DMS79 (cell line): Measurements from ENCODE around the gene PRSS35.
"Not testable (repeated sequence)": the region's sequence is repeated elsewhere in the genome, so short reads cannot be mapped to it uniquely, and the experiment has no call there.

ENCODE experiments used
- DNase-seq: peaks from one replicate; lab custom pipeline; 2025; lab: John Stamatoyannopoulos, UW

Gene PRSS35, protein sequence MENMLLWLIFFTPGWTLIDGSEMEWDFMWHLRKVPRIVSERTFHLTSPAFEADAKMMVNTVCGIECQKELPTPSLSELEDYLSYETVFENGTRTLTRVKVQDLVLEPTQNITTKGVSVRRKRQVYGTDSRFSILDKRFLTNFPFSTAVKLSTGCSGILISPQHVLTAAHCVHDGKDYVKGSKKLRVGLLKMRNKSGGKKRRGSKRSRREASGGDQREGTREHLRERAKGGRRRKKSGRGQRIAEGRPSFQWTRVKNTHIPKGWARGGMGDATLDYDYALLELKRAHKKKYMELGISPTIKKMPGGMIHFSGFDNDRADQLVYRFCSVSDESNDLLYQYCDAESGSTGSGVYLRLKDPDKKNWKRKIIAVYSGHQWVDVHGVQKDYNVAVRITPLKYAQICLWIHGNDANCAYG

DNA sequence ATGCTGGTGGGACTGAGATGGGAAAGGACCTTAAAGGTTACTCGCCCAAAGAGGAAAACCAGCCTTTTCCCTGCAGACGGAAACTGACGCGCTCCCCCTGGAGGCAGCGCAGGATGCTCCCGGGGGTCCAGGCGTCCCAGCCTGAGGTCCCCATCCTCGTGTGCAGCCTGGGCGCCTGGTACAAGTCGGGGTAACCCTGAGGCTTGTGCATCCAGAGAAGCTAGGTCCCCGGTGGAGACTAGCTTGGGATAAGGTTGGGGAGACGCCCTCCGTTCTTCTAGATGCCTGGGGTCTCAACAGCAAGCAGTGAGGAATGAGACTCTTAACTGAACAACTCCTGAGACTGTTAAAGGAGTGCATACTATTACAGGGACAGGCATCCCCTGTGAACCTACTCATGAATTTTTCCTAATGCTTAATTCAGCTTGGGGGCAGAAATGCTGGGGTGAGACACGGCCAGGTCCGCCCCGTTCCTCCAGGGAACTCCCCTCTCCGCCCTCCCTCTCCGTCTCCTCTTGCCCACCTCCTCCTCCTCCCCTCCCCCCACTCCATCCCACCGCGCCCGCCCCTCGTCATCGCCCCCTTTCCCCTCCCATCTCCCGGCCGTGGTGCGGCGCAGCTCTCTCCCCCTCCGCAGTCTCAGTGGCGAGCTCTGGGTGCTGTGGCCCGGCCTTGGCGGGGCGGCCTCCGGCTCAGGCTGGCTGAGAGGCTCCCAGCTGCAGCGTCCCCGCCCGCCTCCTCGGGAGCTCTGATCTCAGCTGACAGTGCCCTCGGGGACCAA lies at the start of gene PRSS35:
Gene PRSS35 (plus strand): TSS at position 634 of the 781 bp plus-strand sequence. CDS start 10,908 bp downstream, outside the sequence.
- no peak for DNase-seq

DNA sequence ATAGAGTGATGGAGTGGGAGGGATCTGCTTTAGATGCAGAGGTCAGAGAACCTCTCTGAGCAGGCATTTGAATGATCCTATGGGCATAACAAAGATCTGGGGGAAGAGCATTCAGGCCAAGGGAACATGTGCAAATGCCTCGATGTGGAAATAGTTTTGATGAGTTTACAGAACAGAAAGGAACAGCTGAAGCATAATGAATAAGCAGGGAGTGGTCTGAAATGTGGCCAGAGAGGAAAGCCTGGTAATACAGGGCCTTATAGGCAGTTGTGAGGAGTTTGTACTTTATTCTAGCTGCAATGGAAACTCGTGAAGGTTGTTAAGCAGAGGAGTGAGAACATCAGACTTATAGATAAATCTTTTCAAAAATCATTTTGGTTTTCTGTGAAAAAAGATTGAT lies 48.4 kb upstream of the PRSS35 start:
- DNase-seq = no peak

DNA sequence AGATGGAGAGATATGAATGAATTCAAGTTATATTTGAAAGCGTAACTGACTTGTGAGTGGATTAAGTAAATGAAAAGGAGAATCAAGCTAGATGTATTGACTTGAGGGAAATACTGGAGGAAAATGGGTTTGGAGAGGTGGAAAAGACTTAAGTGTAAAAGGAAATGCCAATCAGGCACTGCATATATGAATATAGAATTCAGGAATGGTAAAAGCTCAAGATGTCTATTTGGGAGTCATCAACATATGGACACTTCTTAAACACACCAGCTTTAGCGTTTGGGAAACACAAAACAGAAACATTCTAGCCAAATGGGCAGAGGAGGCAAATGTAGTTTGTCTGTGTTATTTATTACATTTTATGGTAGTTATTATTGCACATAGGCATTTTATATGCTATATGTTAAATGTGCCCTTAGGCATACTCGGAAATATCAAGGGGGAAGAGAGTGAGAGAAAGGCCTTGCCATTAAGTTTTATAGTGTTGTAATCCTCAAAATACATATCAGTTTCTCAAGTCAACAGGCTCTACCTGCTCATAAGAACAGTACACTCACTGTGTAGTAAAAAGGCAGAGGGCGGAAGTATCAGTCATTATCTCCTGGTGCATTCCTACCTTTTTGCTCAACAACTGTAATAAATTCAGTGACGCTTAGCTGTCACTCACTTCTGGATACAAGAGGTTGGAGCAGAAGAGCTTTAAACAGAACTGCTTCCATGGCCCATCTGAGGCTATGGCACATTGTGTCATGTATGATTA lies 47.8 kb upstream of the PRSS35 start:
- no peak for DNase-seq

DNA sequence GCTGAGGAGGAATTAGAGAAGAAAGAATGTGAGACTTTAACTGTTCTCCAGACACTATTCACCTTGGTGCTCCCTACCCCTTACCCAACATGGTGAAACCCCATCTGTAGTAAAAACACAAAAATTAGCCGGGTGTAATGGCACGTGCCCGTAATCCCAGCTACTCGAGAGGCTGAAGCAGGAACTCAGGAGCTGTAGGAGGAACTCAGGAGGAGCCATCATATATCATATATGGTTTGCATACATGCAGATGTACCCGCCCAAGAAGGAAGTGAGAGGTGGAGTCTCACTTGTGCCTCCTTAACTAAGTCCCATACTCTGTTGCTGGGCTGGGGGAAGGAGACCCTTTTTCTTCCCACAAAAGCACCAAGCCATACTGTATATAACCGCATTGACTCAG lies 46.0 kb upstream of the PRSS35 start:
- no peak for DNase-seq

DNA sequence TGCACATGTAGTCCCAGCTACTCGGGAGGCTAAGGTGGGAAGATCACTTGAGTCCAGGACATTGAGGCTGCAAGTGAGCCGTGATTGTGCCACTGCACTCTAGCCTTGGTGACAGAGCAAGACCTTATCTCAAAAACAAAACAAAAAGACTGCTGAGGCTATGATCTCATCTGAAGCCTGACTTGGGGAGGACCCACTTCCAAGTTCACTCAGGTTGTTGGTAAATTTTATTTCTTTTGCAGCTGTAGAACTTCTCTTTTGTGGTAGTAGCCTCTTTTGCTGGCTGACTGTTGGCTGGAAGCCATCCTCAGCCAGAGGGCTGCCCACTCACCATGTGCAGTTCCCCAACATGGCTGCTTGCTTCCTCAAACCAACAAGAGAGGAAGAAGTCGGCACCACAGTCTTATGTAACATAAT lies 44.7 kb upstream of the PRSS35 start:
- no peak for DNase-seq

DNA sequence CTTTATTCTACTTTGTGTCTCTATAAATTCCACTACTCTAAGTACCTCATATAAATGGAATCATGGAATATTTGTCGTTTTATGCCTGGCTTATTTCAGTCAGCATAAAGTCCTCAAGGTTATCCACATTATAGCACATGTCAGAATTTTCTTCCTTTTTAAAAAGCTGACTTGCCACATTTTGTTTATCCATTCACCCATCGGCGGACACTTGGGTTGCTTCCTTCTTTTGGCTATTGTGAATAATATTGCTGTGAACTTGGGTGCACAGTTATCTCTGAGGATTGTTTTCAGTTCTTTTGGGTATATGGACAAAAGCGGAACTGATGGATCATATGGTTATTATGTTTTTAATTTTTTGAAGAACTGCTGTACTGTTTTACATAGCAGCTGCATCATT lies 42.3 kb upstream of the PRSS35 start:
- DNase-seq = no peak

DNA sequence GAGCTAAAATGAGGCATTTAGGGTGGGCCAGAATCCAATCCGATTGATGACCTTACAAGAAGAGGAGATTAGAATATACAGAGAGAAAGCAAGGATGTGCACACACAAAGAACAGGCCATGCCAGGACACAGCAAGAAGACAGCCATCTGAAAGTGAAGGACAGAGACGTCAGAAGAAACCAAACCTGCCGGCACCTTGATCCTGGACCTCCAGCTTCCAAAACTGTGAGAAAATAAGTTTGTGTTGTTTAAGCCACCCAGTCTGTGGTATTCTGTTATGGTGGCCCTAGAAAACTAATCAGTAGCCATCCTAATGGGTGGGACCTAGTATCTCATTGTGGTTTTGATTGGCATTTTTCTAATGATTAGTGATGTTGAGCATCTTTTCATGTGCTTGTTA lies 41.7 kb upstream of the PRSS35 start:
- no peak for DNase-seq

DNA sequence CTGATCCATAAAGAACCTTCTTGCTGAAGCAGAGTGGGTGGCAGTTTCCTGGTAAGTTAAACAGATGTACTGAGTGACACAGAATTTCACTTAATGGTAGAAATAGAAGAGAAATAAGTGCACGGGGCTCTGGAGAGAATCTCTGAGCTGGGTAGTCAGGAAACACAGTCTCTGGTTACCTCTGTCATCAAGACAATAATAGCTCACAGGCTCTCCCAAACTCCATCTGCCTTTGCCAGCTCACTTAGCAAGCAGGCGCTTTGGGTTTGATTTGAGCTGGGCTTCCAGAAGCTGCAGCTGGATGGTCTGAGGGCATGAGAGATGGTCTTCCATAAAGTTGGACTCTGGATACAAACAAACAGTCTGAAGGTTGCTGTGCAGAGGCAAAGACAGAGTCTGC lies 39.6 kb upstream of the PRSS35 start:
- DNase-seq = no peak

DNA sequence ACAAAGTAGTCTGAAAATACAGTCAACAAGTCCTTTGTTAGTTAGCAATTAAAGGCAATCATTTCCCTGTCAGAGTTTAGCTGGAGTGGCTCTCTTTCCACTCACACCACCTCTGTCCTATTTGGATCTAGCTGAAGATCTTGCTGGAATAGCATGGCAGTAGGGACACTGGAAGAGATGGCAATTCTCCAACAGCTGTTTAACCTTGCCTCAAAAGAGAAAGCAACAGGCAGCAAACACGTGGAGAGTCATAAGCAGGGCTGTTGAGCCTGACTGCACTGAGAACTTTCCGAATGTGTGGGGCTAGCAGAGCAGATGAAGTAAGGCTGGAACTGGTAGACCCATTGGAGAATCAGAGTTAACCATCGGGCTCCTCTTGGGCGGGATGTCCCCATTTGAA lies 38.0 kb upstream of the PRSS35 start:
- DNase-seq = no peak

DNA sequence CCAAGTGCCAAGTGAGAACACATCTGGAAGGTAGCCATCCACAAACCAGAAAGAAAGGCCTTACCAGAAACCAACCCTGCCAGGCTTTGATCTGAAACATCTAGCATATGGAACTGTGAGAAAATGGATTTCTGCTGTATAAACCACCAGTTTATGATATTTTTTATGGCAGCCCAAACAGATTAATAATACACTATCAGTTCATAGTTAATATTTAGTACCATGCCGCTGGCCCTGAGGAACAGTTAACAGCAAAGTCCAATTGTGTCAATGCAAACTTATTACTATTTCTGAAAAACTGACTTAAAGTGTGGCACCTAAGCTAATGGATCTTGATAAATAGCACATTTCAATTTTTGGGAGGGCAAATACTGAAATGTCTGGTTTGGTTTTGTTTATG lies 35.4 kb upstream of the PRSS35 start:
- no peak for DNase-seq

DNA sequence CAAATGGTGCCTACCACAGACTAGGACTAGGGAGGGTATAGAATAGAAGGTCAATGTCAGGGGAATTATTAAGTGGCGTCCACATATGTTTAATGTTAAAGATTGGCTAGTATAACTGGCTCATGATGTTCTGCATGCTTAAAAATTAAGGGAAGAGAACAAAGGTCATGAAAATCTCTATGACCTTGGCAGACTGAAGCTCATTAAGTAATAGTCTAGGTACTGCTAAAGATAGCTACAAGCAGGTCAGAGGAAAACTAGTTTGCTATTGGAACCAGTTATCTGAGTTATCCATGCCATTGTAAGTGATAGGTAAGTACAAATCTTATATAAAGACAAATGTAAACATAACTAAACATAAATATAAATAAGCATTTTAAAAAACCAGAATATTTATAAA lies 32.9 kb upstream of the PRSS35 start:
- DNase-seq = no peak

DNA sequence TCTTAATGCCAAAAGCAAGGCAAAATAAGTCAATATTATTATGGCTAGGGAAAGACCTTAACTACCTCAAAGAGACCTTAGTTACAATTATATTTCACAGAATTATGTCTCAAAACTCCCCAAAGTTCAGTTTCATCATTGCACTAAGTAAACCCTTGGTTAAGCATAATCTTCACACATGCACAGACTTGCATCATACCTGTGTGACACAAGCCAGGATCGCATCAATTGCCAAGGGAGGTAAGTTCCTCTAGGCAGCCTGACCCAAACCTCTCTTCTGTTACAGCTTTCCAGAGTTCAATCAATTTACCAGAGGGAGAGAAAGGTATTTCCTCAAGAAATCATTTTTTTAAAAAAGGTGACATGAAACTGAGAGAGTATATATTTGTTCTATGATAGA lies 31.9 kb upstream of the PRSS35 start:
- DNase-seq = no peak

DNA sequence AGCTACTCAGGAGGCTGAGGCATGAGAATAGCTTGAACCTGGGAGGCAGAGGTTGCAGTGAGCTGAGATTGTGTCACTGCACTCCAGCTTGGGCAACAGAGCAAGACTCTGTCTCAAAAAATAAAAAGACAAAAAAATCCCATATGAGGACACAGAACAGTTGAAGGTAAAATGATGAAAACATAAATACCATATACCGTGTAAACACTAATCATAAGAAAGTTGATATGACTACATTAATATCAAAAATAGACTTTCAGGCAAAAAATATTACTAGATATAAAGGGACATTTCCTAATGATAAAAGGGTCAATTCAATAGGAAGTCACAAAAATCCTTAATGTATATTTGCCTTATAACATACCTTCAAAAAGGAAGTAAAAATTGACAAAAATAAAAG lies 30.4 kb upstream of the PRSS35 start:
- not testable (repeated sequence) for DNase-seq

DNA sequence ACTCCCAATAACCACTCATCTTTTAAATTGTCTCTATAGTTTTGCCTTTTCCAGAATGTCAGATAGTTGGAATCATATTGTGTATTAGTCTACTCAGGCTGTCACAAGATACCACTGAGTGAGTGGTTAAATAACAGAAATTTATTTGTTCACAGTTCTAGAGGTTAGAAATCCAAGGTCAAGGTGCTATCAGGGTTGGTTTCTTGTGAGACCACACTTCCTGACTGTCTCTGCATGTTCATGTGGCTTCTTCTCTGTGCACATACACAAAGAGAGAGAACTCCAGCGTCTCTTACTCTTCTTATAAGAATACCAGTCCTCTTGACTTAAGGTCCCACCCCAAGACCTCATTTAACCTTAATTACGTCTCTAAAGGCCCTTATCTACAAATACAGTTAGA lies 23.9 kb upstream of the PRSS35 start:
- no peak for DNase-seq

DNA sequence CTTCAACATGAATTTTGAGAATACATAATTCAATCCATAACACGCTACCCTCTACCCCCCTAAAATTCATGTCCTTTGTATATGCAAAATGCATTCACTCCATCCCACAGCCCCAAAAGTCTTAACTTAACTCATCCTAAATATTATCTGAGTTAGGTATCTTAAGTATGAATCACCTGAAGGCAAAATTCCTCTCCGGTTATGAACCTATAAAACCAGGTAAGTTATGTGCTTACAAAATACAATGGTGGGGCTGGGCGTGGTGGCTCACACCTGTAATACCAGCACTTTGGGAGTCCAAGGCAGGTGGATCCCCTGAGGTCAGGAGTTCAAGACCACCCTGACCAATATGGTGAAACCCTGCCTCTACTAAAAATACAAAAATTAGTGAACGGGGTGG lies 23.5 kb upstream of the PRSS35 start:
- no peak for DNase-seq

DNA sequence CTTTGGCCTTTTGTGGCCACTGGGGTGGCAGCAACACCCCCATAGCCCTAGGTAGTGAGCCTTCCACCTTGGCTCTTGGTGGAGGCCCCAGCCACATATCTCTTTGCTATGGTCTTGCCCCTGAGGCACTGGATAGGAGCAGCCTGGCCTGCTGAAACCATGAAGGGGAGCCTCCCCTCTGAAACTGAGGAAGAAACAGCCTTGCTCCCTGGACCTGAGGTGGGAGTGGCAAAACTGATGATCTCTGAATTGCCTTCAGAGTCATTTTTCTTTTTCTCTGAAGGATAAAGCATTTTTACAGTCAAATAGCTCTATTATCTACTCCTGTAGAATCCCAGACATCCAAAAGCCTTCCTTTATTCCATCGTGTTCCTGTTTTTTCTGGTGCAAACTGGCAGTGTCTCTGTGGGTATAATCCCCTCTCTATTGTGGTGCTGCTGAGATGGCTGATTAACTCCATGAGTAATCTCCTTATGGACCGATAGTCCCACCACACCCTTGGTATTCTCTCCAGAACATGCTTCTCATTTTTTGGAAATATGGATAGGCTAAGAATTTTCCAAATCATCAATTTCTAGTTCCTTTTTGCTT lies 22.0 kb upstream of the PRSS35 start:
- DNase-seq = no peak

DNA sequence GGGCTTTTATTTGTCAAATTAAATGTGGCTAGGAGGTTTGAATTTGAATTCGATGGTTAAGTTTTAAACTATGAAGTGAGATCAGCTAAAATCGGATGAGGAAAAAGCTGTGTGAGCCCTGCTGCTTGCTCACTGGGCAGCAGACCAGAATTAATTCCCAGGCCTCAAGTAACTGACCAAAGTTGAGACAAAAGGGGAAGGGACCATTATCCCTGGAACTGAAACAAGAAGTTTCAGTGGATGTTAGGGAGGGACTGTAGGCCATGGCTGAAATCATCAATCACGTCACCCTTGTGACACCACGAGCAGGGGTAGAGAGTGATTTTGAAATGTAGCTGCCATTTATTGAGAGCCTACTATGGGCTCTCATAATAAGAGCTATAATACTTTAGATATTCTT lies 7.0 kb upstream of the PRSS35 start:
- no peak for DNase-seq

DNA sequence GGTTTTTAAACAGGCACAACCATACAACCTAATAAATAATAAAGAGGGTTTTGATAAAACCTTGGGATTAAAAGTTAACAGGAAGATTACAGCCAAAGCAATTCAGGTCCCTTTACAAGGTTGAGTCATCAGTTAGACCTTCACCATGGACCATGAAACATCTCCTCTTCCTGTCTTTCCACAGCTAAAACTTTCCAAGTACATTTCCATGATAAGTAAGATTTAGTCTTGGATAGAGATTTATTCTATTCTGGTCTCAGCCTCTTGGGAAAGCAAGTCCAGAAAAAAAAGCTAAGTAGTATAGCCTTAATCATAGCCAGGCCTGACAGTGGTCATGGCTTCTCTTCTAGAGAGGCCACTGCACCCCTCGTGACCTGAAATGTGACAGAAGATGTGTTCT lies 2.9 kb upstream of the PRSS35 start:
- DNase-seq = no peak

DNA sequence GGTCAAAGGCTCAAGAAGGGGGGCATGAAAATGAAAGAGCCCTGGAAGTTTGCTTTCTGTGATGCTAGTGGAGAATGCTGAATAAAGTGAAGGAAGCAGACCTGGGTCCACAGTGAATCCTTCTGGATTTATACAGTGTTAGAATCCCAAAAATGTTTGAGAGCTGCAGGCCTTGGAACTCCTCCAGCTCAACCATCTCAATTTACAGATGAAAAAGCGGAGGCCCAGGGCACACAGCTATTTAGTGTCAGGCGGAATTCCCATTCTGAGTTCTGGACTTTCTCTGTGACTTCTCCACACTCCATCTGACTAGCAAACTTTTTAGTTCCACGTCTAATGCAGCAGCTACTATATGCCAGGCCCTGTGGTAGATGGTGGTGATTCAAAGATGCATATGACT lies 1.5 kb upstream of the PRSS35 start:
- no peak for DNase-seq

DNA sequence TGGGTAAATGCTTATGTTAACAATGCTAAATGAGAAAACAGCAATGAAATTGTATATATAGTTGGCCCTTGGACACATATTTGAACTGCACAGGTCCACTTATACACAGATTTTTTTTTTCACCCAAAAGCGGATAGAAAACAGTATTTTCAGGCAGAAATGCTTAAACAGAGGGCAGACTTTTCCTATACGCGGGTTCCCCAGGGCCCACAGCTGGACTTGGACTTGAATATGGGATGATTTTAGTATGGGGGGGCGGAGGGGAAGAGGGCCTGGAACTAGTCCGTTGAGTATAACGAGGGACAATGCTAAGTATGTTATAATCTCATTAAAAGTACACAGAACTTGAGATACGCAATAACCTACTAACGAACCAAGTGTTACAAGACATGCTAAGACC lies 1.1 kb upstream of the PRSS35 start:
- DNase-seq = no peak

DNA sequence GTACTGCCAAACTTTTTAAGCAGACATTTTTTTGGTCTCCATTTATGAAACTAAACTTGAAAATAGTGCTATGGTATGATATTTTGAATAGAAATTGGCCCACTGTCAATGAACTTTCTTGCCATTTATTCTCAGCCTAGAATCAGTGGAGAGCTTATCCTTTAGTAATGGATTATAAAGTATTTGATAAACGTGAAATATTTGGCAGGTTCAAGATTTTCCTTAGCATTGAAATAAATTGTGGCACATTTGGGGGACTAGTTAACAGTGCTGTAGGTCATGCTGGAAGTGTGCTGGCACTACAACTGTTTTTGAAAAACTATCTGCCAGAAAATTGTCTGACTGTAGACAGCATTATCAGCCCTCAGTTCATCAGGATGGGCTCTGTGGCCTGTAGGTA lies 2.1 kb downstream of the PRSS35 start:
- no peak for DNase-seq

DNA sequence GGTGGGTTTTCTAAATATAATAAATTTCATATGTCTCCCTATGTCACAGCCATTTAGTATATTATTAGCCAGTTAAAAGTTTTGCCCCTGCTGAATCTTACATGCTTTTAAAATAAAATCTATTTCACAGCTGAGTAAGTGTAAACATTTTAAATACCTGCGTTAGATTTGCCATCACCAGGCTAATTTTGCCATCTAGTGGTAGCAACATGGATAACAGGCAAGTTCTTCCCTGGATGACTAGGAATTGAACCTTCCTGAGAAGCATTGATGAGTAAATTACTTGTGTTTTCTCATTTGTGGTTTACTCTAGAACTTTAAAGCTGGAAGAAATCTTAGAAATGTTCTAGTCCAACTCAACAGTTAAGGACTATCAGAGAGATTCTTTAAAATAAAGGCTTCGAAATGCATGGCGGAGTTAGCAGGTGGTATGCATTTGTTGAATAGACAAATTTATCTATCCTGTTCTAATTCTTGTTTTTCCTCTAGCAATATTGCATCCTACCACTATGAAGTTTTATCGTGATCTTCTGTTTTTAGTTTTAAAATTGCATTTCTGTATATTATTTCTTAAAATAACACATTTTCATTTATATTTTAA lies 2.6 kb downstream of the PRSS35 start:
- DNase-seq = peak; percentile 6
